Right cardiac atrium (tissue), 5 donors: ENCODE data around the gene GPSM3. TPM values are rescaled to one million over a fixed set of nuclear protein-coding genes. Genes with fewer than 3 reads are reported as not detected.
"Not testable (repeated sequence)": the region's sequence is repeated elsewhere in the genome, so short reads cannot be mapped to it uniquely, and the experiment has no call there.

Experiments
- ATAC-seq, 2 donors: fragments of 200-7000 bp; cut with Tn5 transposase; one replicate each; pipeline versions ENCODE4 v1.8.0 to v1.9.1; 2020; ENCODE audit warnings: moderate library complexity in 2 of 2, mild to moderate bottlenecking in 1 of 2
- DNase-seq, 3 donors: peaks; one replicate each; pipeline ENCODE4 v3.0.0-alpha.2; 2020
- H3K27ac ChIP-seq: one replicate; pipeline ENCODE4 v1.5.1; 2013; ENCODE audit warnings: mild to moderate bottlenecking, low read length, control low read depth, moderate library complexity
- H3K27me3 ChIP-seq: one replicate; pipeline ENCODE4 v1.6.1; 2013; ENCODE audit not compliant: control insufficient read depth, insufficient read depth
- H3K4me1 ChIP-seq: one replicate; pipeline ENCODE4 v1.6.1; 2013; ENCODE audit warnings: low read length; ENCODE audit not compliant: control insufficient read depth, insufficient read depth
- H3K4me3 ChIP-seq: one replicate; pipeline ENCODE4 v1.5.1; 2013; ENCODE audit warnings: low read length, control low read depth
- H3K9me3 ChIP-seq: one replicate; pipeline ENCODE4 v1.6.1; 2013; ENCODE audit warnings: low read length; ENCODE audit not compliant: control insufficient read depth
- WGBS: extraction: QIAGEN DNeasy Blood & Tissue Kit; methylation state at CpG from one replicate; pipeline ENCODE4 v1.1.7; 2013; 5-methylcytosine and 5-hydroxymethylcytosine counted together
- intact Hi-C, 4 donors: fragments of 100-400 bp; cut with DNase I; formaldehyde crosslinking; loops; one replicate each; pipeline versions ENCODE4 v1.11.0 to v1.14.0; 2022 to 2023
- polyA plus RNA-seq: library from polyadenylated mRNA; stranded (reverse); fragments of 200-250 nt; gene quantifications from one replicate; pipeline ENCODE4 v1.2.3, GENCODE V29; 2013
- total RNA-seq, 4 donors: library from RNA; stranded (reverse); fragmentation: NEBNext Ultra II Directional; extraction: Animal tissue kit (Norgen Biotek cat#: 25700); gene quantifications; one replicate each; pipeline ENCODE4 v1.2.1, GENCODE V29; 2021
- donor health status: healthy with polysubstance abuse.
- donor health status: DM: no; HTN: yes; CAD: no.
- donor health status: DM: no; HTN: no; CAD: no.
- donor health status: DM: no; HTN: yes; CAD: no; lungs with severe emphysema.
- donor health status: DM: yes; HTN: yes; CAD: no.

GPSM3 gene
- total and polyA plus RNA-seq, 5 donors: 4.0 to 9.5 (median 7.5) TPM

DNA sequence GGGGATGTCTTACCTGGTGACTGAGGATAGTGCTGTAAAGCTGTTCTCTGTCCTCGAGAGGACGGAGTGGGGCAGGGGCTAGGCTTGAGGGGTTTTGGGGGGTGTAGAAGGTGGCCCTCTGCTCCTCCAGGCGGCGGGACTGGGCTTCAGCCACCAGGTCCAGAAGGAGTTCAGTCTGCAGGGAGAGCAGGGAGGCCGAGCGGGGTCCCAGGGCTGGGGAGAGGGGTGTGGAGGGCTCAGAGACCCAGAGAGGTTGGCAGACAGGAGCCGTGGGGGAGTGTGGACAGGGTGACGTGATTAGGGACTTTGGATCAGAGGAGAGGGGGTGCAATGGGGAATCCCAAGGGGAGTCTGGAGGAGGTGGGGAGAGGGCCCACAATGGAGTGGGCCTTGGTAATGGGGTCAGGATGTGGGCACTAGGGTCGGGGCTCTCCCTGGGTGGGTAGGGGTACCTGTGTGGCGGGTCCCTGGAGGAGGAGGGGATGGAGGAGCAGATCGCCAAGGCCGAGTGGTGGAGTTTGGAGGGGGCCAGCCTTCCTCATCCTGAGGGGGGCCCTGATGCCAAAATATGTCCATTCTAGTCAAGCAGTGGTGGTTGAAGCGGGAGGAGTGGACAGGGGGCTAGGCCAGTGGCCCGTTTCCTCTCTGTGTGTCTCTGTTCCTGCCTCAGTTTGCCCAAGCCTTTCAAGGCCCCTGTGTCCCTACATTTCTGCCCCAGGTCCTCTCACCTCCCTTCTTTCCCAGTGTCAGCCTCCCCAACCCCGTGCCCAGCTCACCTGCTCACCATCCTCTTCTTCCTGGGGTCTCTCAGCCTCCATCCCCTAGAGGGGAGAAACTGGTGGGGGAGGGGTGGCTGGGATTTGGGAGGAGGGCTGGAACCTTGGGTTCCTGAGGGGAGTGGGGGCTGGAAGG, 491 bp downstream of the GPSM3 start:
- WGBS: 71% methylated on average over 15 of the region's 15 CpGs
- intact Hi-C loops: no loop called here
- H3K9me3 ChIP-seq: no peaks in the 10 kb centered on the region
- no peaks in the 10 kb centered on the region for H3K27me3 ChIP-seq
- H3K27ac ChIP-seq: peak overlapping the region; percentile 75
- peak overlapping the region; percentile 36 for H3K4me3 ChIP-seq
- ATAC-seq: no peak
- no peak for DNase-seq
- H3K4me1 ChIP-seq: peaks cover 3% of the 10 kb centered on the region

DNA sequence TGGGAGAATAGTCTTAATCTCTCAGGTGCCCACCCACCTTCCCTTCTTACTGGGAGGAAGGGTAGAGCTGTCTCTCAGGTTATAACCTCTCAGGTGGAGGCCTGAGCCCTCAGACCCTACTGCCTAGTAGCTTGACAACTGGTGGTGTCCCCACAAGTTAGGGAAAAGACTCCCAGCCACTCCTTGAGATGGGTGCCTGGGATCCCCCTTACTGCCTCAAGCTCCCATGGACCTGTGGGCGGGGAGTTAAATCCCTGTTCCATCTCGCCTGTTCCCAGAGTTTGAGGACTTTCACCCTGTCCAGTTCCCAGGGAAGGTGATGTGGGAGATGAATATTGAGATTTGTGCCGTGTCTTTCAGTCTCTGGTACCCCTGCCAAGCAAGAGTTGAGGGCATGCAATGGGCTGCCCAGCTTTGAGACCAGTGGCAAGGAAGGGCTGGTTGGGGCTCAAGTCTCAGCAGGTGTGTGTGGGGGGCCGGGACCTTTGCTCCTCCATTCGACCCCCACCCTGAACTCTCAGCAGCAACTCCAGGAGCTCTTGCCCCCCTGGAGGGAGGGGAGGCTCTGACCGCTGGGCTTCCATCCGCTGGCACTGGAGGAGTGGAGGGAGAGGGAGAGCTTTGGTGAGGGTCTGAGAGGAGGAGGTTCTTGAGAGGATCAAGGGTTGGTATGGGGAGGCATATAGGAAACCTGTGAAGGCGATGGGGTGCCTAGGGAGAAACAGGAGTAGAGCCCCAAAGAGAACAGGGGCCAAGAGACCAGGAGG, 1.3 kb downstream of the GPSM3 start:
- peak overlapping the region; percentile 99 for H3K27ac ChIP-seq
- H3K27me3 ChIP-seq: no peaks in the 10 kb centered on the region
- H3K4me3 ChIP-seq: peak overlapping the region; percentile 96
- H3K4me1 ChIP-seq: peaks cover 5% of the 10 kb centered on the region
- 81% methylated on average over 8 of the region's 8 CpGs for WGBS
- ATAC-seq: no peak
- H3K9me3 ChIP-seq: no peaks in the 10 kb centered on the region
- intact Hi-C loops: no loop called here
- DNase-seq: no peak

DNA sequence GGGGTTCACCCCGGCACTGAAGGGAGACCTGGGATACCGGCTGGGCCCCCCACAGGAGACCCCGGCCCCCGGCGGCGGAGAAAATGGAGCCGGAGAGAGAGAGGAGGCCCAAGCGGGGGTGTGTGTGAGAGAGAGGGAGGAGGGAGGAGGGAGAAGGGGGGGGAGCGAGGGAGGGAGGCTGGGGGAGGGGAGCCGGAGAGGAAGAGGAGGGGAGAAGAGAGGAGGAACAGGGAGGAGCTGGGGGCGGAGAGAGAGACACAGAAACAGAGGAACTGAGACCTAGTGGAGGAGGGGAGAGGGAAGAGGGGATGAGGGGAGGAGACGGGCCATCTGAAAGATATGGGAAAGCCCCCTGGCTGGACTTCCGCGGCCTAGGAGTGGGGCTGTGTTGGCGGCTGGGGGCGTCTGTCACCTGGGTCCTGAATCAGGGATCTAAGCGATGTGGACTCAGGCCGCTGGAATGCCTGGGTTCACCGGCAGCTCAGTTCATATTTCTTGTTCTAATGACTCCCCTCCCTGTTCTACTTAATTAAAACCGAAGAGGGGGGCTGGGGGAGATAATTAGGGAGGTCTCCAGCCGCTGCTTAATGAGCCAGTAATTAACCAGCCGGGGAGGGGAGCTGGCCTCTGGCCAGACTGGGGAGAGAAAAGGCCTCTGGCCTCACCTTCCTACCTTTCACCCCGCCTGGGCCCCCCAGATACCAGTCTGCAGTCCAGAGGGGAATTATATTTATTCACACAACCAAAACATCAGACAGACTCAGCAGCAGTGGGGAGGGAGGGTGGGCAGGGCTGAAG, 2.2 kb downstream of the GPSM3 start, which contains the start of gene PBX2:
Gene PBX2 (minus strand): TSS at position 149 of the 798 bp plus-strand sequence. CDS start 287 bp downstream, outside the sequence.
- ATAC-seq (peak; percentile 74 to 84), DNase-seq (peak; percentile 93 to 96 (median 96))
- intact Hi-C loops: no loop called here
- Histone ChIP-seq H3K27me3 (no peaks in the 10 kb centered on the region), H3K27ac (peak within 1 kb of the TSS; percentile 99), H3K4me1 (peaks cover 9% of the 10 kb centered on the region), H3K4me3 (peak within 1 kb of the TSS; percentile 96), H3K9me3 (no peaks in the 10 kb centered on the region)
- 1% methylated on average over 23 of the region's 23 CpGs for WGBS

DNA sequence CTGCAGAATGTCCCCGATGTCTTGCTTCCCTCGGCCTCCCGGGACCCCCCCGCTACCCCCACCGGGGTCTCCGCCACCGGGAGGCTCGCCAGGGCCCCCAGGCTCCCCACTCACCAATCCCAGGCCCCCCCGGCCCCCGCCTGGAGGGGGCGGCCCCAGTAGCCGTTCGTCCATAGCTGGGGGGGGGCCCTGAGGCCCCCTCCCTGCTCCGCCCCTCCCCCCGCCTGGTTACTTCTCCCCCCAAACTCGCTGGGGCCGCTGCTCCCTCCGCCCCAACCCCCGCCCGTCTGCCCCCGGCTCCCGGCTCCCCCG, 2.7 kb downstream of the GPSM3 start:
- DNase-seq: peak; percentile 58 to 87 (median 81)
- WGBS: 15% methylated on average over 23 of the region's 23 CpGs

DNA sequence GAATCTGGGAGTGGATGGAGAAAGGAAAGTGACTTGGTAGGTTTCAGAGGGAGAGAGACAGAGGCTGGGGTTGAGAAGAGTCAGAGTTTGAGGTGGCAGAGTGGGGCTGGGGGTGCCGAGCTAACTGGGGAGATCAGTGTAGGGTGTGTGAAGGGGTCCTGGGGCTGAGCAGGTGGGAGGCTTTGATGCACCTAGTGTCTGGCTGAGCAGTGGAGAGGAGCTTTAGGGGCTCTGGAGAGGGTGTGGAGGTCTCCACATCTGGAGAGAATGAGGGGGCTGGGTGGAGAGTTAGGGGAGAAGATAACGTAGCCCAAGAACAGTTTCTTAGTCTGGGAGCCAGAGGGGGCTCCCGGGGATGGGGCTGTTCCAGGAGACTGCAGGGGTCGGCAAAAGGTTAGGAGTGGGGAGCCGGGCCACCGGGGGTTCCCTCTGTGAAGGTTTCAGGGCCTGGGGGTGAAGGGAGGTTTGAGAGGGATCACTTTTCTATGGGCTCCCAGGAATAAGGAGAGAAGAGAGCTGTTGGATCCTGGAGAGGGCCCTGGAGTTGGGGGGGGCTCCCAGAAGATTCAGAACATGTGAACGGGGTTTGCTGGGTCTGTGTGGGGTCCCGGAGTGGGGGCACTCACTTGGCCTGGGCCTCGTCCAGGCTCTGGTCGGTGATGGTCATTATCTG, 3.2 kb downstream of the GPSM3 start:
- peak overlapping the region; percentile 96 for H3K4me3 ChIP-seq
- WGBS: 1% methylated on average over 10 of the region's 10 CpGs
- H3K27ac ChIP-seq: peak overlapping the region; percentile 90
- intact Hi-C loops: no loop called here
- ATAC-seq (peak; percentile 0 to 1), DNase-seq (no peak)
- H3K9me3 ChIP-seq: no peaks in the 10 kb centered on the region
- no peaks in the 10 kb centered on the region for H3K27me3 ChIP-seq
- H3K4me1 ChIP-seq: peaks cover 9% of the 10 kb centered on the region

More for the DNA sequence above, 2.7 kb downstream of the GPSM3 start:
- intact Hi-C loops: no loop called here
- Histone ChIP-seq H3K27ac (peak overlapping the region; percentile 90), H3K4me3 (peak overlapping the region; percentile 96), H3K4me1 (peaks cover 9% of the 10 kb centered on the region), H3K9me3 (no peaks in the 10 kb centered on the region), H3K27me3 (no peaks in the 10 kb centered on the region)
- peak; percentile 2 to 3 for ATAC-seq

DNA sequence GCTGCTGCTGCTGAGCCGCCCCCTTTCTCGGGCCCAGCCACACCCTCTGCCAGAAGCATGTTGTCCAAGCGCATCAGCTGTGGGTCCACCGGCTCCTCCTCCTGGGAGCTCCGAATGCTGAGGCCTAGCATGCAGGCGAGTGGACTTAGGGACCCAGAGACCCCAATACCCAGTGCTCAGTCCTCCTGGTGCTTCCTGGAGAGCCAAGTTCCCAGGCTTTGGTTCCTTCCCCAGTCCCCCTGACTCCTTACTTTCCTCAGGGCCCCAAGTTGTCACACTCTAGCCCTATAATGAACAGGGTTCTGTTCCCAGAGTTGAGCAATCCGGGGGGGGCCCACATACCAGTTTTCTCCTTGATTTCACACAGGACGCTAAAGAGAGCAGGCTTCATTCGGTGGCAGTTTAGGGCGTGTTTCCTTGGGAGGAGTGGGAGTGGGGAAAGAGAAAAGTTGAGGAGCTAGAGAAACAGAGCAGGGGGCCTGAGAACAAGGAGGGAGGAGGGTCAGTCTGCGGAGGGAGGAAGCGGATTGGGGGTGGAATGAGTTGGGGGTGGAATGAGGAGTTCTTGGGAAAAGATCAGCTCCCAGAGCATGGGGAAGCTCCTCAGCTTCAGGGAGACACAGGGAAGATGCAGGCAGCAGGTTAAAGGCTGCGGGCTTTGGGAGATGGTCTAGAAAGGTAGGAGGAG, 3.9 kb downstream of the GPSM3 start:
- Histone ChIP-seq H3K9me3 (no peaks in the 10 kb centered on the region), H3K27me3 (no peaks in the 10 kb centered on the region), H3K4me3 (peak overlapping the region; percentile 96), H3K4me1 (peaks cover 9% of the 10 kb centered on the region), H3K27ac (peak overlapping the region; percentile 90)
- 9% methylated on average over 13 of the region's 13 CpGs for WGBS
- ATAC-seq: no peak
- intact Hi-C loops: no loop called here
- peak in 1 of 3 donors; percentile 68 for DNase-seq

DNA sequence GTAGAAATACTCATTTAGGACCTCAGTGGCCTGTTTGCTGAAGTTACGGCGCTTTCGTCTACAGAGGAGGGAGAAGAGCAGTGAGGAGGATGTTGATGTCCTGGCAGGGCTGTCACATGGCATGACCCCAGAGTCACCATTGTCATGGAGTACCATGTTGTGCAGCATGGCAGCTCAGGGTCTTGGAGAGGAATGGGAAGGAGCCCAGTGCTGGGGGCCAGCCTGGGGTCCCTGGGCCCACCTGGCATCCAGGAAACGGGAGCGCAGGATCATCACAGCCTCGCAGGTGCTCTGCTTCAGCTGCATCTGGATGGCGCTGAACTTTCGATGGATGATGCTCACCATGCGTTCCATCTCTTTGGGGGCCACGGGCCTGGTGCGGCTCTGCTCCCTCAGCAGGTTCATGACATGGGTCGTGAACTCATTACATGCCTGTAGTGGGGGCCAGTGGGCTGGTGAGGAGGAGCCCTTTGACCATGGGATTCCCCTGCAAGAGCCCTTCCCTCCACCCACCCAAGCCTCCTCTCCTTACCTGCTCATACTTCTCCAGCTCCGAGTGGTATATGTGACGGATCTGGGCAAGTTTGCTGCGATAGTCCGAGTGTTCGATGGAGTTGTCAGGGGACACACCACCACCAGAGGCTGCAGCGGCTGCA, 4.6 kb downstream of the GPSM3 start:
- intact Hi-C loops, H3K27ac ChIP-seq, DNase-seq, H3K4me1 ChIP-seq, ATAC-seq, H3K27me3 ChIP-seq, H3K9me3 ChIP-seq, H3K4me3 ChIP-seq: not testable (repeated sequence)
- 63% methylated on average over 18 of the region's 18 CpGs for WGBS

DNA sequence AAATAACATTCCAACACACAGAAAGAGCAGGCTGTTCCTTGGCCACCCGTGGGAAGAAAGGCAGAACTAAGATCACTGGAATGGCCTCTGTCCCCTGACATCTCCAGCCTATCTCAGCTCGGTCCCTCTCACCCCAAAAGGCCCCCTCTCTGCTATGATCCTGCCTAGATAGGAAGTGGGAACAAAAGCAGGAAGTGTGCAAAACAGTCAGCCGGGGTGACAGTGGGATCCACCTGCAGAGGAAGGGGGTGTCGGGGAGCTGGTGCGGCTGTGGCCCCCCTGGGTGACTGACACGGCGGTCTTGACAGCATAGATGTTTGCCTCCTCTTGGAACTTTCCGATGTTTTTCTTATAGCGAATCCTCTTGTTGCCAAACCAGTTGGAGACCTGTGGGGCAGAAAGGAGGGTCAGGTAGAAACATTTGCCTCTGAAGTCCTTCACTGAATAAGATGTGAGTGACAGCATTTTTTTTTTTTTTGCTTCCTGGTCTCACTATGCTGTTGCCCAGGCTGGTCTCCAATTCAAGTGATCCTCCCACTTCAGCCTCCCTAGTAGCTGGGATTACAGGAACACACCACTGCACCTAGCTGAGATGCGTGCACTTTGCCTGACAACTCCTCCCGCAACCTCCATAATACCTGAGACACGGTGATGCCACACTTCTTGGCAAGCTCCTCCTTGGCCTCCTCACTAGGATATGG, 5.3 kb downstream of the GPSM3 start:
- DNase-seq (no peak), ATAC-seq (no peak)
- H3K4me3 ChIP-seq: no peak overlapping the region
- no peaks in the 10 kb centered on the region for H3K27me3 ChIP-seq
- 61% methylated on average over 12 of the region's 12 CpGs for WGBS
- H3K4me1 ChIP-seq: peaks cover 9% of the 10 kb centered on the region
- H3K27ac ChIP-seq: peak overlapping the region; percentile 19
- H3K9me3 ChIP-seq: no peaks in the 10 kb centered on the region
- intact Hi-C loops: no loop called here

DNA sequence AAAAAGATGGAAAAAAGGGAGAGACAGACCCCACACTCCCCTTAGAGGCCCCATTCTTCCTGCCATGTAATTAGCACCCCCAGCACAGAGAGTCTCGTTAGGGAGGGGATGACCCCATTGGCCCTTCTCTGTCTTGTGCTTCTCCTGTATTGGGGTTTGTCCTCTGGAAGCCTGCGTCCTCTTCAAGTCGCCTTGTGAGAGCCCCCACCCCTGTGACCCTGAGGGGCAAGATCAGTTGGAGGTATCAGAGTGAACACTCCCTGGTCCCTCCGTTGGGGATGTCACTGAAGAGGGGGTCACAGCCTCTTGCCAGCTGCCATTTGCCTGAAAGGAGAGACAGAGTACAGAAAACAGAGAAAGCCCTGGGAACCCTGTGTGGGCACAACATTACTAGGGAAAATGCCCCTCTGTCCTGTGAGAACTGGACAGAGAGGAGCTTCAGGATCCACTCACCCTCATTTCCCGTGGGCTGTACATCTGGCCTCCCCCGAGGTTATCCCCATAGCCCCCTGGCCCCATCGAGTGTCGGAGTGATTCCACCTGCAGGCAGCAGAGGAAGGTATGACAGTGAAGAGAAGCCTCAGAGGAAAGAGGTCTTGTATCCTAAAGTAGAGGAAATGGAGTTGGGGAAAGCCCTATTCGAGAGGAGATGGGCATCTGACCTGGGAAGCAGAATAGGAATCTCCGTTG, 6.1 kb downstream of the GPSM3 start:
- ATAC-seq, H3K27me3 ChIP-seq, intact Hi-C loops, DNase-seq, H3K4me3 ChIP-seq, H3K4me1 ChIP-seq, H3K9me3 ChIP-seq: not testable (repeated sequence)
- peak overlapping the region; percentile 88 for H3K27ac ChIP-seq
- WGBS: 60% methylated on average over 10 of the region's 10 CpGs
